Effector memory CD4-positive, alpha-beta T cell (primary cell): ENCODE results near the gene CPA4.

Experiments used
- DNase-seq, 3 donors: peaks; one replicate each; pipeline ENCODE4 v3.0.0-alpha.2; 2020
- H3K27ac ChIP-seq: 2 replicates; pipeline ENCODE4 v1.7.0; 2013; ENCODE audit warnings: mild to moderate bottlenecking, low read length, moderate library complexity; ENCODE audit not compliant: insufficient read depth, poor library complexity, severe bottlenecking
- H3K27me3 ChIP-seq: replicated peaks from 2 replicates; pipeline ENCODE4 v1.7.0; 2013; ENCODE audit warnings: mild to moderate bottlenecking, low read length; ENCODE audit not compliant: insufficient read depth, control insufficient read depth, poor library complexity, severe bottlenecking
- H3K36me3 ChIP-seq: 2 replicates; pipeline ENCODE4 v1.7.0; 2013; ENCODE audit warnings: mild to moderate bottlenecking, low read length, moderate library complexity; ENCODE audit not compliant: control insufficient read depth, insufficient read depth
- H3K4me1 ChIP-seq: 2 replicates; pipeline ENCODE4 v1.7.0; 2013; ENCODE audit warnings: low read length, mild to moderate bottlenecking; ENCODE audit not compliant: control insufficient read depth, insufficient read depth, poor library complexity, severe bottlenecking
- H3K4me3 ChIP-seq: 2 replicates; pipeline ENCODE4 v1.7.0; 2013; ENCODE audit warnings: low read length, low read depth, mild to moderate bottlenecking; ENCODE audit not compliant: insufficient read depth, poor library complexity, severe bottlenecking
- H3K9me3 ChIP-seq: 2 replicates; pipeline ENCODE4 v1.7.0; 2013; ENCODE audit warnings: mild to moderate bottlenecking, low read length, moderate library complexity; ENCODE audit not compliant: control insufficient read depth

The CPA4 gene

GRCh38 chr7:130351791-130352090, 58.8 kb downstream of the CPA4 start:
- DNase-seq: no peak
- Histone ChIP-seq H3K36me3 (no peaks in the 10 kb centered on the region), H3K27me3 (no peaks in the 10 kb centered on the region), H3K4me3 (no peak overlapping the region), H3K27ac (no peak overlapping the region), H3K4me1 (no peaks in the 10 kb centered on the region), H3K9me3 (no peaks in the 10 kb centered on the region)

GRCh38 chr7:130352194-130353074, 59.5 kb downstream of the CPA4 start:
- Histone ChIP-seq H3K4me1 (no peaks in the 10 kb centered on the region), H3K36me3 (no peaks in the 10 kb centered on the region), H3K4me3 (no peak overlapping the region), H3K27me3 (no peaks in the 10 kb centered on the region), H3K27ac (no peak overlapping the region), H3K9me3 (no peaks in the 10 kb centered on the region)
- DNase-seq: no peak

GRCh38 chr7:130353196-130353595, 60.2 kb downstream of the CPA4 start:
- no peak overlapping the region for H3K4me3 ChIP-seq
- no peak for DNase-seq
- H3K9me3 ChIP-seq: no peaks in the 10 kb centered on the region
- H3K4me1 ChIP-seq: no peaks in the 10 kb centered on the region
- H3K27me3 ChIP-seq: no peaks in the 10 kb centered on the region
- H3K36me3 ChIP-seq: no peaks in the 10 kb centered on the region
- no peak overlapping the region for H3K27ac ChIP-seq

GRCh38 chr7:130356121-130356875, 63.3 kb downstream of the CPA4 start:
- no peaks in the 10 kb centered on the region for H3K9me3 ChIP-seq
- H3K36me3 ChIP-seq: no peaks in the 10 kb centered on the region
- DNase-seq: no peak
- H3K4me1 ChIP-seq: no peaks in the 10 kb centered on the region
- H3K27me3 ChIP-seq: no peaks in the 10 kb centered on the region
- H3K4me3 ChIP-seq: no peak overlapping the region
- no peak overlapping the region for H3K27ac ChIP-seq

GRCh38 chr7:130356876-130357611, 64.1 kb downstream of the CPA4 start:
- H3K9me3 ChIP-seq: no peaks in the 10 kb centered on the region
- no peaks in the 10 kb centered on the region for H3K36me3 ChIP-seq
- H3K27ac ChIP-seq: no peak overlapping the region
- no peak for DNase-seq
- no peaks in the 10 kb centered on the region for H3K27me3 ChIP-seq
- no peaks in the 10 kb centered on the region for H3K4me1 ChIP-seq
- H3K4me3 ChIP-seq: no peak overlapping the region

GRCh38 chr7:130358471-130358870, 65.5 kb downstream of the CPA4 start:
- Histone ChIP-seq H3K27me3 (no peaks in the 10 kb centered on the region), H3K36me3 (no peaks in the 10 kb centered on the region), H3K4me1 (no peaks in the 10 kb centered on the region), H3K4me3 (no peak overlapping the region), H3K27ac (no peak overlapping the region), H3K9me3 (no peaks in the 10 kb centered on the region)
- no peak for DNase-seq

GRCh38 chr7:130359276-130359857, 66.4 kb downstream of the CPA4 start:
- Histone ChIP-seq H3K4me3 (no peak overlapping the region), H3K4me1 (no peaks in the 10 kb centered on the region), H3K9me3 (no peaks in the 10 kb centered on the region), H3K36me3 (no peaks in the 10 kb centered on the region), H3K27ac (no peak overlapping the region), H3K27me3 (no peaks in the 10 kb centered on the region)
- DNase-seq: no peak

- H3K9me3 ChIP-seq: no peaks in the 10 kb centered on the region
- no peaks in the 10 kb centered on the region for H3K27me3 ChIP-seq
- no peak overlapping the region for H3K4me3 ChIP-seq
- H3K4me1 ChIP-seq: no peaks in the 10 kb centered on the region
- H3K36me3 ChIP-seq: no peaks in the 10 kb centered on the region
- no peak for DNase-seq
- H3K27ac ChIP-seq: no peak overlapping the region
These were observed 67.6 kb downstream of the CPA4 start for GRCh38 chr7:130360518-130360917.

- Histone ChIP-seq H3K4me3 (no peak overlapping the region), H3K36me3 (no peaks in the 10 kb centered on the region), H3K9me3 (no peaks in the 10 kb centered on the region), H3K27ac (no peak overlapping the region), H3K27me3 (no peaks in the 10 kb centered on the region), H3K4me1 (no peaks in the 10 kb centered on the region)
- DNase-seq: no peak
These were observed 68.7 kb downstream of the CPA4 start for GRCh38 chr7:130361681-130362080.
